ENCODE data around the gene ZNF175. TPM values are rescaled to one million over a fixed set of nuclear protein-coding genes. Genes with fewer than 3 reads are reported as not detected.

ZNF175 gene
- polyA plus RNA-seq, 1 experiment: 6.3 TPM

- no peaks in the 10 kb centered on the region for H3K27me3 ChIP-seq (ENCODE audit: control insufficient read depth, insufficient read depth, low read length)
- TF ChIP-seq CTCF (IDR thresholded peaks at IDR 0.05; ENCODE audit: insufficient read depth, low read depth, low read length): no peak
- no peak overlapping the region for H3K4me3 ChIP-seq (ENCODE audit: low read depth, low read length)
- H3K36me3 ChIP-seq (ENCODE audit: control insufficient read depth, insufficient read depth, low read length): no peaks in the 10 kb centered on the region
- no peak for DNase-seq (ENCODE audit: low read depth)
- POLR2A ChIA-PET: no interaction called here
- CTCF ChIA-PET: interaction anchor here (0.9 to 1.5 kb wide), 2 partner anchors 13 to 183 kb away, joined by 3 to 7 read pairs; no protein-coding TSS in a partner anchor
Measured at GRCh38 chr19:51595190-51596175, 24.4 kb downstream of the ZNF175 start.

GRCh38 chr19:51598159-51598915, 27.3 kb downstream of the ZNF175 start:
- ChIA-PET CTCF (no interaction called here), POLR2A (no interaction called here)
- H3K27me3 ChIP-seq (ENCODE audit: control insufficient read depth, insufficient read depth, low read length): no peaks in the 10 kb centered on the region
- no peak for DNase-seq (ENCODE audit: low read depth)
- no peaks in the 10 kb centered on the region for H3K36me3 ChIP-seq (ENCODE audit: control insufficient read depth, insufficient read depth, low read length)
- H3K4me3 ChIP-seq (ENCODE audit: low read depth, low read length): no peak overlapping the region
- TF ChIP-seq CTCF (IDR thresholded peaks at IDR 0.05; ENCODE audit: insufficient read depth, low read depth, low read length): no peak

- ChIA-PET POLR2A (no interaction called here), CTCF (interaction anchor here (1.1 kb wide), 1 partner anchor 179 kb away, joined by 3 read pairs; no protein-coding TSS in a partner anchor)
- no peak for TF ChIP-seq CTCF (IDR thresholded peaks at IDR 0.05; ENCODE audit: insufficient read depth, low read depth, low read length)
- no peaks in the 10 kb centered on the region for H3K36me3 ChIP-seq (ENCODE audit: control insufficient read depth, insufficient read depth, low read length)
- H3K4me3 ChIP-seq (ENCODE audit: low read depth, low read length): no peak overlapping the region
- no peak for DNase-seq (ENCODE audit: low read depth)
- no peaks in the 10 kb centered on the region for H3K27me3 ChIP-seq (ENCODE audit: control insufficient read depth, insufficient read depth, low read length)
Measured at GRCh38 chr19:51599084-51599483, 28.0 kb downstream of the ZNF175 start.

- ChIA-PET CTCF (no interaction called here), POLR2A (no interaction called here)
- no peak overlapping the region for H3K4me3 ChIP-seq (ENCODE audit: low read depth, low read length)
Measured at GRCh38 chr19:51600940-51601580, 30.0 kb downstream of the ZNF175 start.

More at GRCh38 chr19:51600940-51601580, 30.0 kb downstream of the ZNF175 start:
- Histone ChIP-seq H3K27me3 (ENCODE audit: control insufficient read depth, insufficient read depth, low read length) (no peaks in the 10 kb centered on the region), H3K36me3 (ENCODE audit: control insufficient read depth, insufficient read depth, low read length) (no peaks in the 10 kb centered on the region)
- no peak for DNase-seq (ENCODE audit: low read depth)
- no peak for TF ChIP-seq CTCF (IDR thresholded peaks at IDR 0.05; ENCODE audit: insufficient read depth, low read depth, low read length)

Measured in BJ (cell line).